ENCODE data around the gene GBGT1. TPM values are rescaled to one million over a fixed set of nuclear protein-coding genes. Genes with fewer than 3 reads are reported as not detected.

GBGT1 gene
- total RNA-seq, 1 donor from 2014 or later: 2.0 TPM

- ATAC-seq: peak; percentile 2
These were observed 50.4 kb downstream of the GBGT1 start for GRCh38 chr9:133113163-133113948.

- peak; percentile 16 for ATAC-seq
These were observed 51.1 kb downstream of the GBGT1 start for GRCh38 chr9:133112663-133113026.

GRCh38 chr9:133111808-133112662 is 51.7 kb downstream of the GBGT1 start:
- ATAC-seq: no peak

GRCh38 chr9:133109931-133110650 is 53.6 kb downstream of the GBGT1 start:
- ATAC-seq: no peak

GRCh38 chr9:133108794-133109641 is 54.7 kb downstream of the GBGT1 start:
- no peak for ATAC-seq

GRCh38 chr9:133107961-133108793 is 55.5 kb downstream of the GBGT1 start:
- no peak for ATAC-seq

- no peak for ATAC-seq
These were observed 56.4 kb downstream of the GBGT1 start for GRCh38 chr9:133107245-133107722.

- ATAC-seq: no peak
These were observed 57.0 kb downstream of the GBGT1 start for GRCh38 chr9:133106511-133107244.

- ATAC-seq: no peak
These were observed 58.3 kb downstream of the GBGT1 start for GRCh38 chr9:133105461-133105770.

GRCh38 chr9:133104718-133105460 is 58.8 kb downstream of the GBGT1 start:
- ATAC-seq: no peak

- no peak for ATAC-seq
These were observed 59.7 kb downstream of the GBGT1 start for GRCh38 chr9:133103987-133104505.

GRCh38 chr9:133103183-133103986 is 60.3 kb downstream of the GBGT1 start:
- peak; percentile 78 for ATAC-seq

Other genes with a start within 250 kb of the GBGT1 start
- gene TSC1, start 219.3 kb downstream of the GBGT1 start, total RNA-seq: 22.6 TPM
- gene GFI1B, start 185.2 kb downstream of the GBGT1 start, total RNA-seq: not detected
- gene GTF3C5, start 132.9 kb downstream of the GBGT1 start, total RNA-seq: 33.6 TPM
- 2.4 TPM for gene CEL, start 101.9 kb downstream of the GBGT1 start, total RNA-seq
- gene RALGDS, start 42.7 kb downstream of the GBGT1 start, total RNA-seq: 35.0 TPM
- gene OBP2B, start 45.3 kb upstream of the GBGT1 start, total RNA-seq: not detected
- gene ABO, start 111.3 kb upstream of the GBGT1 start, total RNA-seq: 7.3 TPM
- 9.9 TPM for gene SURF6, start 172.3 kb upstream of the GBGT1 start, total RNA-seq
- gene MED22, start 184.2 kb upstream of the GBGT1 start, total RNA-seq: 10.8 TPM
- 2,377 TPM for gene RPL7A, start 184.3 kb upstream of the GBGT1 start, total RNA-seq
- 25.4 TPM for gene SURF1, start 192.6 kb upstream of the GBGT1 start, total RNA-seq
- gene SURF2, start 192.6 kb upstream of the GBGT1 start, total RNA-seq: 25.6 TPM
- gene SURF4, start 212.1 kb upstream of the GBGT1 start, total RNA-seq: 87.2 TPM
- gene STKLD1, start 212.5 kb upstream of the GBGT1 start, total RNA-seq: 0.40 TPM

Measured in esophagus mucosa (tissue), 1 donor.